Rectal smooth muscle tissue (tissue), 1 donor: ENCODE measurements around the gene LRP1B.
A peak's percentile ranks its signal among the peaks of the same experiment; 100 is the strongest.

ENCODE experiments used
- H3K27ac ChIP-seq: one replicate; pipeline ENCODE4 v1.7.0; 2013; ENCODE audit warnings: low read depth, low read length, inconsistent platforms
- H3K27me3 ChIP-seq: one replicate; pipeline ENCODE4 v1.7.0; 2013; ENCODE audit warnings: low read length; ENCODE audit not compliant: control insufficient read depth, insufficient read depth
- H3K36me3 ChIP-seq: one replicate; pipeline ENCODE4 v1.7.0; 2013; ENCODE audit warnings: low read length; ENCODE audit not compliant: control insufficient read depth, insufficient read depth
- H3K4me1 ChIP-seq: one replicate; pipeline ENCODE4 v1.7.0; 2013; ENCODE audit warnings: low read length; ENCODE audit not compliant: control insufficient read depth, insufficient read depth
- H3K4me3 ChIP-seq: one replicate; pipeline ENCODE4 v1.7.0; 2013; ENCODE audit warnings: low read length
- H3K9ac ChIP-seq: one replicate; pipeline ENCODE4 v1.7.0; 2013; ENCODE audit warnings: low read length

LRP1B gene

GRCh38 chr2:142139384-142139783 lies 8.6 kb upstream of the LRP1B start:
- Histone ChIP-seq H3K27me3 (no peaks in the 10 kb centered on the region), H3K4me1 (no peaks in the 10 kb centered on the region), H3K4me3 (no peak overlapping the region), H3K9ac (no peak overlapping the region), H3K27ac (no peak overlapping the region), H3K36me3 (no peaks in the 10 kb centered on the region)

- no peaks in the 10 kb centered on the region for H3K27me3 ChIP-seq
- no peaks in the 10 kb centered on the region for H3K4me1 ChIP-seq
- no peak overlapping the region for H3K4me3 ChIP-seq
- no peaks in the 10 kb centered on the region for H3K36me3 ChIP-seq
- H3K27ac ChIP-seq = no peak overlapping the region
- H3K9ac ChIP-seq = no peak overlapping the region
These were observed 5.8 kb upstream of the LRP1B start for GRCh38 chr2:142136571-142136970.

- H3K36me3 ChIP-seq = no peaks in the 10 kb centered on the region
- no peak overlapping the region for H3K27ac ChIP-seq
- no peak overlapping the region for H3K9ac ChIP-seq
- no peak overlapping the region for H3K4me3 ChIP-seq
- no peaks in the 10 kb centered on the region for H3K4me1 ChIP-seq
- H3K27me3 ChIP-seq = peaks cover 7% of the 10 kb centered on the region
These were observed 4.1 kb upstream of the LRP1B start for GRCh38 chr2:142134911-142135310.

GRCh38 chr2:142130111-142131009 lies 456 bp downstream of the LRP1B start:
- no peak overlapping the region for H3K9ac ChIP-seq
- no peaks in the 10 kb centered on the region for H3K4me1 ChIP-seq
- H3K27ac ChIP-seq = no peak overlapping the region
- H3K4me3 ChIP-seq = peak overlapping the region; percentile 68
- H3K27me3 ChIP-seq = peaks cover 7% of the 10 kb centered on the region
- no peaks in the 10 kb centered on the region for H3K36me3 ChIP-seq

GRCh38 chr2:142128105-142128504 lies 2.7 kb downstream of the LRP1B start:
- H3K4me3 ChIP-seq = no peak overlapping the region
- no peak overlapping the region for H3K9ac ChIP-seq
- H3K27me3 ChIP-seq = peaks cover 7% of the 10 kb centered on the region
- no peaks in the 10 kb centered on the region for H3K36me3 ChIP-seq
- no peak overlapping the region for H3K27ac ChIP-seq
- H3K4me1 ChIP-seq = no peaks in the 10 kb centered on the region

GRCh38 chr2:142127248-142127647 lies 3.6 kb downstream of the LRP1B start:
- H3K4me1 ChIP-seq = no peaks in the 10 kb centered on the region
- H3K27ac ChIP-seq = no peak overlapping the region
- peaks cover 7% of the 10 kb centered on the region for H3K27me3 ChIP-seq
- no peaks in the 10 kb centered on the region for H3K36me3 ChIP-seq
- H3K4me3 ChIP-seq = no peak overlapping the region
- no peak overlapping the region for H3K9ac ChIP-seq

GRCh38 chr2:142124706-142125105 lies 6.1 kb downstream of the LRP1B start:
- H3K27me3 ChIP-seq = no peaks in the 10 kb centered on the region
- no peak overlapping the region for H3K9ac ChIP-seq
- no peaks in the 10 kb centered on the region for H3K36me3 ChIP-seq
- no peak overlapping the region for H3K27ac ChIP-seq
- H3K4me1 ChIP-seq = no peaks in the 10 kb centered on the region
- H3K4me3 ChIP-seq = no peak overlapping the region

GRCh38 chr2:142119347-142119746 lies 11.5 kb downstream of the LRP1B start:
- Histone ChIP-seq H3K9ac (no peak overlapping the region), H3K27me3 (no peaks in the 10 kb centered on the region), H3K4me3 (no peak overlapping the region), H3K36me3 (no peaks in the 10 kb centered on the region), H3K4me1 (no peaks in the 10 kb centered on the region), H3K27ac (no peak overlapping the region)

- Histone ChIP-seq H3K4me1 (no peaks in the 10 kb centered on the region), H3K27me3 (no peaks in the 10 kb centered on the region), H3K27ac (no peak overlapping the region), H3K4me3 (no peak overlapping the region), H3K9ac (no peak overlapping the region), H3K36me3 (no peaks in the 10 kb centered on the region)
These were observed 18.0 kb downstream of the LRP1B start for GRCh38 chr2:142112757-142113221.

- Histone ChIP-seq H3K27ac (no peak overlapping the region), H3K4me1 (no peaks in the 10 kb centered on the region), H3K9ac (no peak overlapping the region), H3K27me3 (no peaks in the 10 kb centered on the region), H3K4me3 (no peak overlapping the region), H3K36me3 (no peaks in the 10 kb centered on the region)
These were observed 26.6 kb downstream of the LRP1B start for GRCh38 chr2:142104134-142104758.

GRCh38 chr2:142100970-142101369 lies 29.8 kb downstream of the LRP1B start:
- no peak overlapping the region for H3K4me3 ChIP-seq
- H3K27ac ChIP-seq = no peak overlapping the region
- no peaks in the 10 kb centered on the region for H3K36me3 ChIP-seq
- H3K9ac ChIP-seq = no peak overlapping the region
- no peaks in the 10 kb centered on the region for H3K27me3 ChIP-seq
- H3K4me1 ChIP-seq = no peaks in the 10 kb centered on the region

GRCh38 chr2:142100139-142100873 lies 30.5 kb downstream of the LRP1B start:
- Histone ChIP-seq H3K36me3 (no peaks in the 10 kb centered on the region), H3K27me3 (no peaks in the 10 kb centered on the region), H3K9ac (no peak overlapping the region), H3K27ac (no peak overlapping the region), H3K4me1 (no peaks in the 10 kb centered on the region), H3K4me3 (no peak overlapping the region)
